HepG2 (cell line): ENCODE measurements around the gene TXLNA. TPM values are rescaled to one million over a fixed set of nuclear protein-coding genes. Genes with fewer than 3 reads are reported as not detected.
A peak's percentile ranks its signal among the peaks of the same experiment; 100 is the strongest.

Source experiments
- JUN ChIP-seq: sonication (generic); formaldehyde crosslinking; IDR thresholded peaks from 2 replicates; pipeline ENCODE4 v1.4.0; 2020; ENCODE audit warnings: mild to moderate bottlenecking, missing genetic modification reagents
- MAF1 ChIP-seq: sonication (generic); formaldehyde crosslinking; IDR thresholded peaks from 2 replicates; pipeline ENCODE4 v1.5.0; 2020; ENCODE audit warnings: missing genetic modification reagents, borderline replicate concordance
- STAG1 ChIP-seq: sonication (generic); formaldehyde crosslinking; IDR thresholded peaks from 2 replicates; pipeline ENCODE4 v1.4.0; 2020; ENCODE audit warnings: missing genetic modification reagents
- polyA plus RNA-seq, 8 experiments: library from polyadenylated mRNA; depleted of rRNA in 3 of 8; stranded (reverse) in 7 of 8; unstranded in 1 of 8; fragments of >200 nt; fragmentation: Illumina TruSeq in 4 of 8; extraction: Trizol in 4 of 8; gene quantifications; 2 replicates each; pipeline versions ENCODE4 v1.2.1 to v1.2.3, GENCODE V29; 2011 to 2016; ENCODE audit warnings: low read depth in 4 of 8, missing spikeins in 1 of 8, mixed read lengths in 1 of 8; ENCODE audit not compliant: insufficient read depth in 1 of 8
- total RNA-seq, 5 experiments: library from RNA; depleted of rRNA; stranded (reverse); fragments of >200 nt; fragmentation: Illumina TruSeq; extraction: Trizol; gene quantifications; 2 replicates each; pipeline ENCODE4 v1.2.3, GENCODE V29; 2016; ENCODE audit warnings: low read depth in 1 of 5
- TF ChIP-seq, protein P1 (sequence below): sonication (generic); formaldehyde crosslinking; IDR thresholded peaks from 2 replicates; pipeline ENCODE4 v1.4.0; 2020; ENCODE audit warnings: mild to moderate bottlenecking, missing genetic modification reagents
- TF ChIP-seq, protein P2 (sequence below): sonication (generic); formaldehyde crosslinking; IDR thresholded peaks from 2 replicates; pipeline ENCODE4 v1.4.0; 2020; ENCODE audit warnings: low read depth, mild to moderate bottlenecking, missing genetic modification reagents
- TF ChIP-seq, protein P3 (sequence below): sonication (generic); formaldehyde crosslinking; IDR thresholded peaks from 2 replicates; pipeline ENCODE4 v1.5.0; 2020; ENCODE audit warnings: missing genetic modification reagents, mild to moderate bottlenecking, borderline replicate concordance
- TF ChIP-seq, protein P4 (sequence below): sonication (generic); formaldehyde crosslinking; IDR thresholded peaks from 2 replicates; pipeline ENCODE4 v1.4.0; 2020; ENCODE audit warnings: mild to moderate bottlenecking, missing genetic modification reagents
- TF ChIP-seq, protein P5 (sequence below): sonication (generic); formaldehyde crosslinking; IDR thresholded peaks from 2 replicates; pipeline ENCODE4 v1.5.1; 2020; ENCODE audit warnings: mild to moderate bottlenecking, moderate library complexity, missing genetic modification reagents
- TF ChIP-seq, protein P6 (sequence below): sonication (generic); formaldehyde crosslinking; IDR thresholded peaks from 2 replicates; pipeline ENCODE4 v1.5.0; 2020; ENCODE audit warnings: mild to moderate bottlenecking, missing genetic modification reagents, moderate library complexity

TXLNA gene
- total and polyA plus RNA-seq, 2 of the 13 experiments (the other 11 are each of a cell fraction or from before 2014, with no cell fraction given), result 29.6 to 67.8 TPM

DNA sequence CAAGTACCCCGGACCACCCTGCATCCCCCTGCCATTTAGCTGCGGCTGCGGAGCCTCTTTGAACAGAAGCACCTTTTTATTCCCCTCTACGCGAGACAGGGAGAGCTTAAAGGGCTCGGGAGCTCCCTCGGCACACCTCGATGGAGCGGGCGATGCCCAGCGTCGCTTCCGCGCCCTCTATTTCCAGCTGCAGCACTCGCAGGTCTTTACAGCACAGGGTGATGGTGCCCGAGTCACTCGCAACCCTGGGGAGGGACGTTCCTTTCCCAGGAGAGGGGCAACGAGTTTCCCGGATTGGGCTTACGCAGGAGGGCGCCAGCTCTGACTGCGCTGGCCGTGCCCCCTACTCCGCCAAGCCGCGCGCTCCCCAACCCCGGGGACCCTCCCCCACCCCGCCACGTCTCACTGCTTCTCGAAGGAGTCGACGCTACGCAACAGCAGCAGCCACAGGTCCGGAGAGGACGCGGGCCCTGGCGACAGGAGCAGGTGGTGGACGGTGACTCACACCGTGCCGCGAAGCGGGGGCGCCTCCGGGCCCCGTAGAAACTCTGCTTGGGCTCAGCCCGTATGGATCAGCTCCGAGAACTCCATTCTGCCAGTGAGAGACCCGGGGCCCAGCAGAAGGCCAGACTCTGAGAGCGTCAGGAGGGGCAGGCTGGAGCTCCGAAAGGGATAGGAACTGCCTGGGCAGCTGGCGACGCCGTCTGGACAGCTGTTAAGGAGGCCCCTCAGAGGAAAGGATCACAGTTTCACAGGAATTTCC lies 61.7 kb downstream of the TXLNA start (continued):
- TF ChIP-seq, protein P1, sequence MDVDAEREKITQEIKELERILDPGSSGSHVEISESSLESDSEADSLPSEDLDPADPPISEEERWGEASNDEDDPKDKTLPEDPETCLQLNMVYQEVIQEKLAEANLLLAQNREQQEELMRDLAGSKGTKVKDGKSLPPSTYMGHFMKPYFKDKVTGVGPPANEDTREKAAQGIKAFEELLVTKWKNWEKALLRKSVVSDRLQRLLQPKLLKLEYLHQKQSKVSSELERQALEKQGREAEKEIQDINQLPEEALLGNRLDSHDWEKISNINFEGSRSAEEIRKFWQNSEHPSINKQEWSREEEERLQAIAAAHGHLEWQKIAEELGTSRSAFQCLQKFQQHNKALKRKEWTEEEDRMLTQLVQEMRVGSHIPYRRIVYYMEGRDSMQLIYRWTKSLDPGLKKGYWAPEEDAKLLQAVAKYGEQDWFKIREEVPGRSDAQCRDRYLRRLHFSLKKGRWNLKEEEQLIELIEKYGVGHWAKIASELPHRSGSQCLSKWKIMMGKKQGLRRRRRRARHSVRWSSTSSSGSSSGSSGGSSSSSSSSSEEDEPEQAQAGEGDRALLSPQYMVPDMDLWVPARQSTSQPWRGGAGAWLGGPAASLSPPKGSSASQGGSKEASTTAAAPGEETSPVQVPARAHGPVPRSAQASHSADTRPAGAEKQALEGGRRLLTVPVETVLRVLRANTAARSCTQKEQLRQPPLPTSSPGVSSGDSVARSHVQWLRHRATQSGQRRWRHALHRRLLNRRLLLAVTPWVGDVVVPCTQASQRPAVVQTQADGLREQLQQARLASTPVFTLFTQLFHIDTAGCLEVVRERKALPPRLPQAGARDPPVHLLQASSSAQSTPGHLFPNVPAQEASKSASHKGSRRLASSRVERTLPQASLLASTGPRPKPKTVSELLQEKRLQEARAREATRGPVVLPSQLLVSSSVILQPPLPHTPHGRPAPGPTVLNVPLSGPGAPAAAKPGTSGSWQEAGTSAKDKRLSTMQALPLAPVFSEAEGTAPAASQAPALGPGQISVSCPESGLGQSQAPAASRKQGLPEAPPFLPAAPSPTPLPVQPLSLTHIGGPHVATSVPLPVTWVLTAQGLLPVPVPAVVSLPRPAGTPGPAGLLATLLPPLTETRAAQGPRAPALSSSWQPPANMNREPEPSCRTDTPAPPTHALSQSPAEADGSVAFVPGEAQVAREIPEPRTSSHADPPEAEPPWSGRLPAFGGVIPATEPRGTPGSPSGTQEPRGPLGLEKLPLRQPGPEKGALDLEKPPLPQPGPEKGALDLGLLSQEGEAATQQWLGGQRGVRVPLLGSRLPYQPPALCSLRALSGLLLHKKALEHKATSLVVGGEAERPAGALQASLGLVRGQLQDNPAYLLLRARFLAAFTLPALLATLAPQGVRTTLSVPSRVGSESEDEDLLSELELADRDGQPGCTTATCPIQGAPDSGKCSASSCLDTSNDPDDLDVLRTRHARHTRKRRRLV (CRISPR knock-in tag), result no peak
- TF ChIP-seq, protein P2, sequence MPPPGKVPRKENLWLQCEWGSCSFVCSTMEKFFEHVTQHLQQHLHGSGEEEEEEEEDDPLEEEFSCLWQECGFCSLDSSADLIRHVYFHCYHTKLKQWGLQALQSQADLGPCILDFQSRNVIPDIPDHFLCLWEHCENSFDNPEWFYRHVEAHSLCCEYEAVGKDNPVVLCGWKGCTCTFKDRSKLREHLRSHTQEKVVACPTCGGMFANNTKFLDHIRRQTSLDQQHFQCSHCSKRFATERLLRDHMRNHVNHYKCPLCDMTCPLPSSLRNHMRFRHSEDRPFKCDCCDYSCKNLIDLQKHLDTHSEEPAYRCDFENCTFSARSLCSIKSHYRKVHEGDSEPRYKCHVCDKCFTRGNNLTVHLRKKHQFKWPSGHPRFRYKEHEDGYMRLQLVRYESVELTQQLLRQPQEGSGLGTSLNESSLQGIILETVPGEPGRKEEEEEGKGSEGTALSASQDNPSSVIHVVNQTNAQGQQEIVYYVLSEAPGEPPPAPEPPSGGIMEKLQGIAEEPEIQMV, result no peak
- TF ChIP-seq, protein P3, sequence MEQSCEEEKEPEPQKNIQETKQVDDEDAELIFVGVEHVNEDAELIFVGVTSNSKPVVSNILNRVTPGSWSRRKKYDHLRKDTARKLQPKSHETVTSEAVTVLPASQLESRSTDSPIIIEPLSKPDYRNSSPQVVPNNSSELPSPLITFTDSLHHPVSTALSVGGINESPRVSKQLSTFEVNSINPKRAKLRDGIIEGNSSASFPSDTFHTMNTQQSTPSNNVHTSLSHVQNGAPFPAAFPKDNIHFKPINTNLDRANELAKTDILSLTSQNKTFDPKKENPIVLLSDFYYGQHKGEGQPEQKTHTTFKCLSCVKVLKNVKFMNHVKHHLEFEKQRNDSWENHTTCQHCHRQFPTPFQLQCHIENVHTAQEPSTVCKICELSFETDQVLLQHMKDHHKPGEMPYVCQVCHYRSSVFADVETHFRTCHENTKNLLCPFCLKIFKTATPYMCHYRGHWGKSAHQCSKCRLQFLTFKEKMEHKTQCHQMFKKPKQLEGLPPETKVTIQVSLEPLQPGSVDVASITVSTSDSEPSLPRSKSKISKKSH, result peak; percentile 63; the same call in 1 of the 2 replicates
- peak; percentile 18; the same call in 1 of the 2 replicates for TF ChIP-seq STAG1 (CRISPR knock-in tag)
- TF ChIP-seq, protein P4, sequence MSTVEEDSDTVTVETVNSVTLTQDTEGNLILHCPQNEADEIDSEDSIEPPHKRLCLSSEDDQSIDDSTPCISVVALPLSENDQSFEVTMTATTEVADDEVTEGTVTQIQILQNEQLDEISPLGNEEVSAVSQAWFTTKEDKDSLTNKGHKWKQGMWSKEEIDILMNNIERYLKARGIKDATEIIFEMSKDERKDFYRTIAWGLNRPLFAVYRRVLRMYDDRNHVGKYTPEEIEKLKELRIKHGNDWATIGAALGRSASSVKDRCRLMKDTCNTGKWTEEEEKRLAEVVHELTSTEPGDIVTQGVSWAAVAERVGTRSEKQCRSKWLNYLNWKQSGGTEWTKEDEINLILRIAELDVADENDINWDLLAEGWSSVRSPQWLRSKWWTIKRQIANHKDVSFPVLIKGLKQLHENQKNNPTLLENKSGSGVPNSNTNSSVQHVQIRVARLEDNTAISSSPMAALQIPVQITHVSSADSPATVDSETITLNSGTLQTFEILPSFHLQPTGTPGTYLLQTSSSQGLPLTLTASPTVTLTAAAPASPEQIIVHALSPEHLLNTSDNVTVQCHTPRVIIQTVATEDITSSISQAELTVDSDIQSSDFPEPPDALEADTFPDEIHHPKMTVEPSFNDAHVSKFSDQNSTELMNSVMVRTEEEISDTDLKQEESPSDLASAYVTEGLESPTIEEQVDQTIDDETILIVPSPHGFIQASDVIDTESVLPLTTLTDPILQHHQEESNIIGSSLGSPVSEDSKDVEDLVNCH (CRISPR knock-in tag), result no peak
- peak; percentile 41; the same call in 1 of the 2 replicates for TF ChIP-seq JUN (CRISPR knock-in tag)
- TF ChIP-seq, protein P5, sequence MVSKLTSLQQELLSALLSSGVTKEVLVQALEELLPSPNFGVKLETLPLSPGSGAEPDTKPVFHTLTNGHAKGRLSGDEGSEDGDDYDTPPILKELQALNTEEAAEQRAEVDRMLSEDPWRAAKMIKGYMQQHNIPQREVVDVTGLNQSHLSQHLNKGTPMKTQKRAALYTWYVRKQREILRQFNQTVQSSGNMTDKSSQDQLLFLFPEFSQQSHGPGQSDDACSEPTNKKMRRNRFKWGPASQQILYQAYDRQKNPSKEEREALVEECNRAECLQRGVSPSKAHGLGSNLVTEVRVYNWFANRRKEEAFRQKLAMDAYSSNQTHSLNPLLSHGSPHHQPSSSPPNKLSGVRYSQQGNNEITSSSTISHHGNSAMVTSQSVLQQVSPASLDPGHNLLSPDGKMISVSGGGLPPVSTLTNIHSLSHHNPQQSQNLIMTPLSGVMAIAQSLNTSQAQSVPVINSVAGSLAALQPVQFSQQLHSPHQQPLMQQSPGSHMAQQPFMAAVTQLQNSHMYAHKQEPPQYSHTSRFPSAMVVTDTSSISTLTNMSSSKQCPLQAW, result peak; percentile 72
- TF ChIP-seq MAF1, result no peak
- TF ChIP-seq, protein P6, sequence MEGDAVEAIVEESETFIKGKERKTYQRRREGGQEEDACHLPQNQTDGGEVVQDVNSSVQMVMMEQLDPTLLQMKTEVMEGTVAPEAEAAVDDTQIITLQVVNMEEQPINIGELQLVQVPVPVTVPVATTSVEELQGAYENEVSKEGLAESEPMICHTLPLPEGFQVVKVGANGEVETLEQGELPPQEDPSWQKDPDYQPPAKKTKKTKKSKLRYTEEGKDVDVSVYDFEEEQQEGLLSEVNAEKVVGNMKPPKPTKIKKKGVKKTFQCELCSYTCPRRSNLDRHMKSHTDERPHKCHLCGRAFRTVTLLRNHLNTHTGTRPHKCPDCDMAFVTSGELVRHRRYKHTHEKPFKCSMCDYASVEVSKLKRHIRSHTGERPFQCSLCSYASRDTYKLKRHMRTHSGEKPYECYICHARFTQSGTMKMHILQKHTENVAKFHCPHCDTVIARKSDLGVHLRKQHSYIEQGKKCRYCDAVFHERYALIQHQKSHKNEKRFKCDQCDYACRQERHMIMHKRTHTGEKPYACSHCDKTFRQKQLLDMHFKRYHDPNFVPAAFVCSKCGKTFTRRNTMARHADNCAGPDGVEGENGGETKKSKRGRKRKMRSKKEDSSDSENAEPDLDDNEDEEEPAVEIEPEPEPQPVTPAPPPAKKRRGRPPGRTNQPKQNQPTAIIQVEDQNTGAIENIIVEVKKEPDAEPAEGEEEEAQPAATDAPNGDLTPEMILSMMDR (CRISPR knock-in tag), result peak; percentile 25
